HepG2 (cell line): ENCODE measurements around the gene FAM210A. TPM values are rescaled to one million over a fixed set of nuclear protein-coding genes. Genes with fewer than 3 reads are reported as not detected.
A peak's percentile ranks its signal among the peaks of the same experiment; 100 is the strongest.

Experiments
- BATF2 ChIP-seq: sonication (generic); formaldehyde crosslinking; IDR thresholded peaks from 2 replicates; pipeline ENCODE4 v1.8.0; 2022; ENCODE audit warnings: mild to moderate bottlenecking, missing genetic modification reagents, moderate library complexity
- CREM ChIP-seq, 2 experiments: sonication (generic) in 1 of 2; formaldehyde crosslinking in 1 of 2; IDR thresholded peaks; 2 replicates each; pipeline versions ENCODE4 v1.4.0 to v1.6.1; 2016 to 2020; ENCODE audit warnings: antibody characterized with exemption in 1 of 2, mild to moderate bottlenecking in 1 of 2, missing genetic modification reagents in 1 of 2
- DNMT1 ChIP-seq: sonication (generic); formaldehyde crosslinking; IDR thresholded peaks from 2 replicates; pipeline ENCODE4 v1.5.1; 2020; ENCODE audit warnings: mild to moderate bottlenecking, missing genetic modification reagents
- GLI4 ChIP-seq: sonication (generic); formaldehyde crosslinking; IDR thresholded peaks from 2 replicates; pipeline ENCODE4 v1.5.1; 2020; ENCODE audit warnings: missing genetic modification reagents, mild to moderate bottlenecking, moderate library complexity, borderline replicate concordance
- GTF2F1 ChIP-seq: fragments of 150-350 bp; IDR thresholded peaks from 2 replicates; pipeline ENCODE4 v1.6.1; 2014; ENCODE audit warnings: low read length
- KLF15 ChIP-seq: sonication (generic); formaldehyde crosslinking; IDR thresholded peaks from 2 replicates; pipeline ENCODE4 v1.8.1; 2023; ENCODE audit warnings: borderline replicate concordance, mild to moderate bottlenecking, inconsistent platforms, missing genetic modification reagents, mixed read lengths
- RARA ChIP-seq: IDR thresholded peaks from 2 replicates; pipeline ENCODE4 v1.6.1; 2016; ENCODE audit warnings: missing genetic modification reagents, missing compliant biosample characterization
- RBM22 ChIP-seq: fragments of 200-400 bp; formaldehyde crosslinking; optimal IDR thresholded peaks from 2 replicates; pipeline ENCODE3; 2017; ENCODE audit warnings: mild to moderate bottlenecking, low read length, moderate library complexity
- SMAD9 ChIP-seq: sonication (generic); formaldehyde crosslinking; IDR thresholded peaks from 2 replicates; pipeline ENCODE4 v1.5.1; 2020; ENCODE audit warnings: mild to moderate bottlenecking, missing genetic modification reagents
- TERF1 ChIP-seq: sonication (generic); formaldehyde crosslinking; IDR thresholded peaks from 2 replicates; pipeline ENCODE4 v1.8.0; 2022; ENCODE audit warnings: mild to moderate bottlenecking, missing genetic modification reagents, moderate library complexity
- ZFP62 ChIP-seq: sonication (generic); formaldehyde crosslinking; IDR thresholded peaks from 2 replicates; pipeline ENCODE4 v1.4.0; 2020; ENCODE audit warnings: missing genetic modification reagents
- ZGPAT ChIP-seq: IDR thresholded peaks from 2 replicates; pipeline ENCODE4 v1.6.1; 2016; ENCODE audit warnings: mild to moderate bottlenecking
- ZNF326 ChIP-seq: sonication (generic); formaldehyde crosslinking; IDR thresholded peaks from 2 replicates; pipeline ENCODE4 v1.4.0; 2020; ENCODE audit warnings: missing genetic modification reagents, borderline replicate concordance
- ZNF720 ChIP-seq: sonication (generic); formaldehyde crosslinking; IDR thresholded peaks from 2 replicates; pipeline ENCODE4 v1.4.0; 2020; ENCODE audit warnings: missing genetic modification reagents
- ZNF788 ChIP-seq: sonication (generic); formaldehyde crosslinking; IDR thresholded peaks from 2 replicates; pipeline ENCODE4 v1.5.0; 2020; ENCODE audit warnings: mild to moderate bottlenecking, missing genetic modification reagents, borderline replicate concordance
- polyA plus RNA-seq, 8 experiments: library from polyadenylated mRNA; depleted of rRNA in 3 of 8; stranded (reverse) in 7 of 8; unstranded in 1 of 8; fragments of >200 nt; fragmentation: Illumina TruSeq in 4 of 8; extraction: Trizol in 4 of 8; gene quantifications; 2 replicates each; pipeline versions ENCODE4 v1.2.1 to v1.2.3, GENCODE V29; 2011 to 2016; ENCODE audit warnings: low read depth in 4 of 8, missing spikeins in 1 of 8, mixed read lengths in 1 of 8; ENCODE audit not compliant: insufficient read depth in 1 of 8
- total RNA-seq, 5 experiments: library from RNA; depleted of rRNA; stranded (reverse); fragments of >200 nt; fragmentation: Illumina TruSeq; extraction: Trizol; gene quantifications; 2 replicates each; pipeline ENCODE4 v1.2.3, GENCODE V29; 2016; ENCODE audit warnings: low read depth in 1 of 5
- TF ChIP-seq, protein P1 (sequence below), 2 experiments: sonication (generic) in 1 of 2; formaldehyde crosslinking in 1 of 2; IDR thresholded peaks; 2 replicates each; pipeline versions ENCODE4 v1.4.0 to v1.6.1; 2016 to 2020; ENCODE audit warnings: borderline replicate concordance in 1 of 2, low read depth in 1 of 2, mild to moderate bottlenecking in 1 of 2, missing genetic modification reagents in 1 of 2
- TF ChIP-seq, protein P2 (sequence below): IDR thresholded peaks from 2 replicates; pipeline ENCODE4 v1.6.1; 2016; ENCODE audit warnings: missing compliant biosample characterization, missing genetic modification reagents, borderline replicate concordance
- TF ChIP-seq, protein P3 (sequence below): sonication (generic); formaldehyde crosslinking; IDR thresholded peaks from 2 replicates; pipeline ENCODE4 v1.5.0; 2020; ENCODE audit warnings: missing genetic modification reagents

Gene FAM210A
- total and polyA plus RNA-seq, 2 of the 13 experiments (the other 11 are each of a cell fraction or from before 2014, with no cell fraction given) = 33.2 to 37.5 TPM

- TF ChIP-seq, protein P1, sequence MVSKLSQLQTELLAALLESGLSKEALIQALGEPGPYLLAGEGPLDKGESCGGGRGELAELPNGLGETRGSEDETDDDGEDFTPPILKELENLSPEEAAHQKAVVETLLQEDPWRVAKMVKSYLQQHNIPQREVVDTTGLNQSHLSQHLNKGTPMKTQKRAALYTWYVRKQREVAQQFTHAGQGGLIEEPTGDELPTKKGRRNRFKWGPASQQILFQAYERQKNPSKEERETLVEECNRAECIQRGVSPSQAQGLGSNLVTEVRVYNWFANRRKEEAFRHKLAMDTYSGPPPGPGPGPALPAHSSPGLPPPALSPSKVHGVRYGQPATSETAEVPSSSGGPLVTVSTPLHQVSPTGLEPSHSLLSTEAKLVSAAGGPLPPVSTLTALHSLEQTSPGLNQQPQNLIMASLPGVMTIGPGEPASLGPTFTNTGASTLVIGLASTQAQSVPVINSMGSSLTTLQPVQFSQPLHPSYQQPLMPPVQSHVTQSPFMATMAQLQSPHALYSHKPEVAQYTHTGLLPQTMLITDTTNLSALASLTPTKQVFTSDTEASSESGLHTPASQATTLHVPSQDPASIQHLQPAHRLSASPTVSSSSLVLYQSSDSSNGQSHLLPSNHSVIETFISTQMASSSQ (IDR thresholded peaks at IDR 0.05; ENCODE audit: low read depth) = no peak
- TF ChIP-seq, protein P1 (CRISPR knock-in tag; IDR thresholded peaks at IDR 0.05; ENCODE audit: borderline replicate concordance) = peak; percentile 90
- peak; percentile 93 for TF ChIP-seq ZNF788 (CRISPR knock-in tag)
- no peak for TF ChIP-seq RBM22
- TF ChIP-seq ZFP62 (CRISPR knock-in tag) = no peak
- TF ChIP-seq ZGPAT (CRISPR knock-in tag) = peak; percentile 84; the same call in 1 of the 2 replicates
- TF ChIP-seq DNMT1 (CRISPR knock-in tag) = no peak; the same call in 1 of the 2 replicates
- TF ChIP-seq, protein P2, sequence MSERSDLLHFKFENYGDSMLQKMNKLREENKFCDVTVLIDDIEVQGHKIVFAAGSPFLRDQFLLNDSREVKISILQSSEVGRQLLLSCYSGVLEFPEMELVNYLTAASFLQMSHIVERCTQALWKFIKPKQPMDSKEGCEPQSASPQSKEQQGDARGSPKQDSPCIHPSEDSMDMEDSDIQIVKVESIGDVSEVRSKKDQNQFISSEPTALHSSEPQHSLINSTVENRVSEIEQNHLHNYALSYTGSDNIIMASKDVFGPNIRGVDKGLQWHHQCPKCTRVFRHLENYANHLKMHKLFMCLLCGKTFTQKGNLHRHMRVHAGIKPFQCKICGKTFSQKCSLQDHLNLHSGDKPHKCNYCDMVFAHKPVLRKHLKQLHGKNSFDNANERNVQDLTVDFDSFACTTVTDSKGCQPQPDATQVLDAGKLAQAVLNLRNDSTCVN (CRISPR knock-in tag) = peak; percentile 23; the same call in 1 of the 2 replicates
- TF ChIP-seq RARA = peak; percentile 36
- no peak for TF ChIP-seq GLI4
- no peak; the same call in 1 of the 2 replicates for TF ChIP-seq KLF15 (CRISPR knock-in tag)
- TF ChIP-seq ZNF326 (CRISPR knock-in tag) = no peak
- TF ChIP-seq ZNF720 (CRISPR knock-in tag) = no peak
- TF ChIP-seq TERF1 (CRISPR knock-in tag) = 0 out of 2 replicates have a peak, but pooled peaks have one; percentile 27
- TF ChIP-seq CREM (IDR thresholded peaks at IDR 0.05) = peak; percentile 97
- peak; percentile 76 for TF ChIP-seq CREM (CRISPR knock-in tag; IDR thresholded peaks at IDR 0.05)
- TF ChIP-seq, protein P3, sequence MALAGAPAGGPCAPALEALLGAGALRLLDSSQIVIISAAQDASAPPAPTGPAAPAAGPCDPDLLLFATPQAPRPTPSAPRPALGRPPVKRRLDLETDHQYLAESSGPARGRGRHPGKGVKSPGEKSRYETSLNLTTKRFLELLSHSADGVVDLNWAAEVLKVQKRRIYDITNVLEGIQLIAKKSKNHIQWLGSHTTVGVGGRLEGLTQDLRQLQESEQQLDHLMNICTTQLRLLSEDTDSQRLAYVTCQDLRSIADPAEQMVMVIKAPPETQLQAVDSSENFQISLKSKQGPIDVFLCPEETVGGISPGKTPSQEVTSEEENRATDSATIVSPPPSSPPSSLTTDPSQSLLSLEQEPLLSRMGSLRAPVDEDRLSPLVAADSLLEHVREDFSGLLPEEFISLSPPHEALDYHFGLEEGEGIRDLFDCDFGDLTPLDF (CRISPR knock-in tag) = peak; percentile 94
- TF ChIP-seq BATF2 (CRISPR knock-in tag) = peak; percentile 68; the same call in 1 of the 2 replicates
- no peak for TF ChIP-seq GTF2F1
- TF ChIP-seq SMAD9 (CRISPR knock-in tag) = no peak; the same call in 1 of the 2 replicates
Observed at GRCh38 chr18:13726232-13726971, at the start of gene FAM210A, which contains the start of gene RNMT (continued).
